Islet of Langerhans (tissue), 1 donor: ENCODE data around the gene CHST11.
"Not testable (repeated sequence)": the region's sequence is repeated elsewhere in the genome, so short reads cannot be mapped to it uniquely, and the experiment has no call there.

Experiments used
- FAIRE-seq: peaks from one replicate; lab custom pipeline; 2011; peaks lifted over from hg19 to GRCh38; lab: Jason Lieb, UNC

CHST11 gene

GRCh38 chr12:104775731-104776231 lies 319.0 kb downstream of the CHST11 start:
- FAIRE-seq = no peak

- no peak for FAIRE-seq
Observed at GRCh38 chr12:104779134-104779533, 322.4 kb downstream of the CHST11 start.

GRCh38 chr12:104782296-104782695 lies 325.5 kb downstream of the CHST11 start:
- FAIRE-seq = no peak

- FAIRE-seq = no peak
Observed at GRCh38 chr12:104784592-104784991, 327.8 kb downstream of the CHST11 start.

DNA sequence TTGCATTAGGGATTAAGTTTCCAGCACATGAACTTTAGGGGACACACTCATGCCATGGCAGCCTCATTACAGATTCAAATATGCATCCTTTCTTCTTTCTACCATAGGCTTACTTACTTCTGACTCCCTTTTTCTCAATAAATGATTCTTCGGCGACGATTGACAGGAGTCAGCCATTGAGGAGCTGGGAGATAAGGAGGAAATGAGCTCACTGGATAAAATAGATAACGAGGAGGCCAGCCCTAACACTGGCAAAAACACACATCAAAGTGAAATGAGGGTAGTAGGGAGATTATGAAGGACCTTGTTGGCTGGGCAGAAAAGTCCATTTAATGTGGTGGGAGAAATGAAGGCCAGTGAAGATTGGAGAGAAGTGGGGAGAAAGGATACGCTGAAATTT lies 329.1 kb downstream of the CHST11 start:
- FAIRE-seq = no peak

GRCh38 chr12:104786352-104786751 lies 329.6 kb downstream of the CHST11 start:
- FAIRE-seq = no peak

- FAIRE-seq = no peak
Observed at GRCh38 chr12:104788840-104789271, 332.1 kb downstream of the CHST11 start.

GRCh38 chr12:104790296-104791125 lies 333.8 kb downstream of the CHST11 start:
- no peak for FAIRE-seq

DNA sequence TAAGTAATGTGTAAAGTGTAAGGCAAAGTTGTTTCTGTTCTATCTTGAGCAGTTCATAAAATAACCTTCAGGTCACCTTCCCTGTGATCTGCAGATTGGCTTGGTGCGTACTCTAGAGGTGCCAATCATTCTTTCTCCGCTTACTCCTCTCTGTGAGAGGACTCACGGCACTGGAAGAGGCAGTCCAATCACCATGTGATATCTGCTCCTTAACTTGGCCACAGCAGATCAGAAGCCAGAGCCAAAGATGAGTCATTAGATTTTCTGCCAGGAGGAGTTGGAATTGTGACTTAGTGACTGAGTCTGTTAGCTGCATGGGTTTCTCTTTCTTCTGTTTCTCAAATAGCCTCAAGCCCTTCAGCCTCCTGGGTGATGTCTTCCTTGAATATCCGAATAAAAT lies 335.8 kb downstream of the CHST11 start:
- FAIRE-seq = no peak

DNA sequence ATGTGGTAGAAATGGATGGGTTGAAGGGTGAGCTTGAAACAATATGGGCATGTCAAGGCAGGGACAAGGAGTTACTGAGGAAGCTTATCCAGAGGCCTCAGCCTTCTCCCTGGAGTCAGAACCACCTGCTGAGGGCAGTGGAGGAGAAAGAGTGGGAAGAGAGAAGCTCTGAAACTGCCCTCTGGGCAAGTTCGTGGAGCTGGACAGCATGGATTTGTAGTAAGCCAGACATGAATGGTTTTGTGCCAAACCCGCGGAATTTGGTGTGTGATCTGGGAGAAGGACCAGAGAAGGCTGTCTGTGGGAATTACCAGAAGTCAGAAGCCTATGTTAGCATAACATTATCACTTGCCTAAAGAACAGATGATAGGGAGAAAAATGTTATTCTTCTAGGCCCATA lies 336.5 kb downstream of the CHST11 start:
- FAIRE-seq = no peak

- FAIRE-seq = no peak
Observed at GRCh38 chr12:104793968-104794367, 337.2 kb downstream of the CHST11 start.

GRCh38 chr12:104796475-104796862 lies 339.7 kb downstream of the CHST11 start:
- FAIRE-seq = no peak

GRCh38 chr12:104799458-104799857 lies 342.7 kb downstream of the CHST11 start:
- no peak for FAIRE-seq

- no peak for FAIRE-seq
Observed at GRCh38 chr12:104801005-104801404, 344.3 kb downstream of the CHST11 start.

DNA sequence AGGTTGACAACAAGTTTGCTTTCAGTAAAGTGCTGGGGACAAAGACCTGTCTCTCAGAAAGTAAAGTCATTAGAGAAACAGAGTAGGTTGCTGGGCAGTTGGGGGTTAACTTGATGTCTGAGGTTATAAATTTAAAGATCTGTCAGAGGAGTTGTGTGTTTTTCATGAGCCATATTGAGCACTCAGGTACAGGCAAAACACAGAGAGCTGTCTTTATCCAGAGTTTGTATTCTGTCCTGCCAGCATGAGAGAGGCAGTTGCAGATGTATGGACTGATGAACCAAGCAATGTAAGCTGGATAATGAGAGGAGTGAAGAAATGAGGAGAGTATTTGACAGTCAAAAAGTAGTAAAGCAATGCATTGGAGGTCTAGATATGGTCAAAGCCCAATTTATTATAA lies 344.7 kb downstream of the CHST11 start:
- FAIRE-seq = no peak

DNA sequence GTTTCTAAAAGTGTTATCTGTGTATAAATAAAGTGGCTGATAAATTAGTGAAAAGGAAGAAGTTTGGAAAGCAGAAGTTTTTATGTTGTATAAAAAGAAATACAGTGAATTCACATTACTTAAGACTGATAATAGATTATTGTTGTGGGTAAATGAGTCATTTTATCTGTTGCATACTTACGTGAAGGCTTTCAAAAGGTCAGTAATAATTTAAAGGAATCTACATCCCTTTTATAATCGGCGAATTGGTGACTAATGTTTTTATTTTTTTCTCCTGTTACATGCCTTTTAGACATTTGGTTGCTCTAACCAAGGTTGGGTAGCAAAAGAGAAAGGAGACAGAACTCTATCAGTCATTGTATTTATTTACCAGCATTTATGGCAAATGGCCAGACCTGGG lies 345.5 kb downstream of the CHST11 start:
- no peak for FAIRE-seq

DNA sequence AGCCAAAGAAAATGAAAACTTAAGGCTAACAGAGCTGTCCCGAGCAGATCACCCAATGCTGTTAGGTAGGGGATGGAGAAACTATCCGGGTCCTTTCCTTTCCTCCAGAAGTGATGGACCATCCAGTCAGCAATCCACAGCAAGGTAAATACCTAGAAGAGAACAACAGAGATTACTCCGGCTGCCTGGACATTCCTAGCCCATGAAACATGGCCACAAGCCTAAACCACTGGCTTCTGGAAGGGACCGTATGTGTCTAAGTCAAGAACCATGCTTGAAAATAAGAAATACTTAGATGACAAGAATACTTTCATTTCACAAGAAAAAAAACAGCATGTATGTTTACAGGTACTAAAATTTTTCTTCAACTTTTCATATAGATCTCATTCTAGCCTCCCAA lies 348.4 kb downstream of the CHST11 start:
- no peak for FAIRE-seq

- FAIRE-seq = not testable (repeated sequence)
Observed at GRCh38 chr12:104806194-104806593, 349.4 kb downstream of the CHST11 start.

- FAIRE-seq = no peak
Observed at GRCh38 chr12:104809251-104809650, 352.5 kb downstream of the CHST11 start.

DNA sequence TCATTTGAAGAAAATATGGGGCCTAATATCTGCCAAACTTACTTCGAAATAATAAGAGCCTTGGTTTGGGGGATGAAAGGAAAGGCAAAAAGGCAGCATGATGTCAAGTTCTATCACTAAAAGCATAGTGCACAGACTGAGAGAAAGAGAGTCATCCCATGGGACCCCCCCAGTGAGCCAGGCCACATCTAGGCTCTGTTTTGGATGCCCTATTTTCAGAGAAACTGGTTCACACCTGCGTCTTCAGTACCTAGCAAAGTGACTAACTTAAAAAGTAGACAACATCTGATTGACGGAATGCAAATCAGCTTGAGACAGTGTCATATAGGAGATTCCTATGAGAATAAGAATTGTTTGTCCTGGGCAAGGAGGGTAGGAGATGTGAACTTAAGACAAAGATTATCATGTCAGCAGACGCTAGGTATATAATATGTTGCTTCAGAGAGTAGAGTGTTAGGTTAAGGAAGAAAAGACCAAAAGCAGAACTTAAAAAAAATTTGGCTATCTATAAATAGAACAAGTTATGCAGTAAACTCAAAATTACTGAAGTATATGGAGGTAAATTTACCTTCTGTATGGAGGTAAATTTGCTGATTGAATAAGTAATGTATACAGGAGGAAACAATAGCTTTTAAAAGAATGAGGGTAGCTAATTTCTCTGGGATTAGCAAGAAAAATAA lies 353.1 kb downstream of the CHST11 start:
- no peak for FAIRE-seq
